Measurements from ENCODE around the gene SH2D3A.

The SH2D3A gene

DNA sequence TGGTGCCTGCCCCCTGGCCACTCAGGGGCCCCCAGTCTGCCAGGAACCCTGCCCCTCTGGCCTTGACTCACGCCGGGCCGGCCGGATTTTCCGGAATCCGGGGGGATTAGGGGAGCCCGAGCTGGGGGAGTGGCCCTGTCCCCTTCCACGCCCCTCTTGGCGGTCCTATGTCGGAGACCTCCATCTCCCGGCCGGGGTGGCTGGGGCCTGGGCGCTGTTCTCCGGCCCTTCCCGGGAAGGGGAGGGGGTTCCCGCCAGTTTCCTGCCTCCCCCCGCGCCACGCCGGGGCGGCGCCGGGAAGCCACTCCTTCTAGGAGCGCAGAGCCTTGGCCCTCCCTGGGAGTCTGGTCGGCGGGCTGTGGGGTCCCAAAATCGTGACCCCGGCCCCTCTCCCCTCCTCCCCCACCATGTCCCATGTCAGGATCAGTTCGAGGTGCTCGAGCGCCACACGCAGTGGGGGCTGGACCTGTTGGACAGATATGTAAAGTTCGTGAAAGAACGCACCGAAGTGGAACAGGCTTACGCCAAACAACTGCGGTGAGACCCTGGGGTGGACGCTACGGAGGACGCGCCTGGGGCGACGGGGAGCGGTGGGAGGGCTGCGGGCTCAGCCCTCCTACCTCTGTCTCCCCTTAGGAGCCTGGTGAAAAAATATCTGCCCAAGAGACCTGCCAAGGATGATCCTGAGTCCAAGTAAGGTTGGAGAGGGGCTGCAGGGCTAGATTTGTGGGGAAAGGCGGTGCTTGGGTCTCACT is 26.5 kb downstream of the SH2D3A start:
- DNase-seq (ENCODE audit: low read depth, low spot score) = no peak
- no peak overlapping the region for H3K4me3 ChIP-seq (ENCODE audit: low read length)

DNA sequence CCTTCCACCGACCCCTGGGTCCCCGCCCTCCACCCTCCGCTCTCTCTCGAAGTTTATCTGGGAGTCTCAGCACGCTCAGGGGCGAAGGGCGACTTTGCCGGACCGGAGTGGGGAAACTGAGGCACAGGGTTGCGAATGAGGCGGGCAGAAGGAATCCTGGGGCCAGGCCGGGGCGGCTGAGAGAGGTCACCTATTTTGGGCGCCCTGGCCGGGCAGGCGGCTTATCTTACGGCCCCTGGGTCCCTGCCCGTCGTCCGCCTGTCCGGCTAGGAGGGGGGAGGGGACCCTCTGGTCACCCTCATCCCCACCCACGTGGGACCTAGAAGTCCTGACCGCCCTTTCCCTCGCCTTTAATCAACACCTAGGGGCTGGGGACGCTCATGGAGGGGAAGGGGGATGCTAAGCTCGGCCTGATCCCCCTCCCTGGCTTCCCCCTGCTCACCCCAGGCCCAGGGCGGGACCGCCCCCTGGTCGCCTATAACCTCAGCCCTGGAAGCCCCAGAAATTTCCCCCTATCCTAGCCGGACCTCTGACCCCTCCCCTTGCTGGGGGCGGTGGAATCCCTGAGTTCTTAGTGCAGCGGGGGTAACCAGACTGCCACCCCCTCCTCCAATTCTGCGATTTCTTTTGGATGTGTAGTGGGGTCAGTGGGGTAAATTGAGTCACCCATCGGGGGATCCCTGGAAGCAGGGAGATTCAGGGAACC is 27.2 kb downstream of the SH2D3A start:
- H3K4me3 ChIP-seq (ENCODE audit: low read length) = peak overlapping the region; percentile 59
- no peak for DNase-seq (ENCODE audit: low read depth, low spot score)

- H3K4me3 ChIP-seq (ENCODE audit: low read length) = peak within 1 kb of the TSS; percentile 59
- peak; percentile 68 for DNase-seq (ENCODE audit: low read depth, low spot score)
These were observed 27.8 kb downstream of the SH2D3A start, which contains the start of gene TRIP10 for GRCh38 chr19:6739390-6739882. Gene TRIP10 (plus strand): TSS chr19:6739680. CDS start chr19:6739762, 82 bp downstream.

- no peak for DNase-seq (ENCODE audit: low read depth, low spot score)
- H3K4me3 ChIP-seq (ENCODE audit: low read length) = peak overlapping the region; percentile 46
These were observed 28.3 kb downstream of the SH2D3A start for GRCh38 chr19:6738787-6739389.

- DNase-seq (ENCODE audit: low read depth, low spot score) = peak; percentile 86
These were observed 29.1 kb downstream of the SH2D3A start for GRCh38 chr19:6737873-6738786.

DNA sequence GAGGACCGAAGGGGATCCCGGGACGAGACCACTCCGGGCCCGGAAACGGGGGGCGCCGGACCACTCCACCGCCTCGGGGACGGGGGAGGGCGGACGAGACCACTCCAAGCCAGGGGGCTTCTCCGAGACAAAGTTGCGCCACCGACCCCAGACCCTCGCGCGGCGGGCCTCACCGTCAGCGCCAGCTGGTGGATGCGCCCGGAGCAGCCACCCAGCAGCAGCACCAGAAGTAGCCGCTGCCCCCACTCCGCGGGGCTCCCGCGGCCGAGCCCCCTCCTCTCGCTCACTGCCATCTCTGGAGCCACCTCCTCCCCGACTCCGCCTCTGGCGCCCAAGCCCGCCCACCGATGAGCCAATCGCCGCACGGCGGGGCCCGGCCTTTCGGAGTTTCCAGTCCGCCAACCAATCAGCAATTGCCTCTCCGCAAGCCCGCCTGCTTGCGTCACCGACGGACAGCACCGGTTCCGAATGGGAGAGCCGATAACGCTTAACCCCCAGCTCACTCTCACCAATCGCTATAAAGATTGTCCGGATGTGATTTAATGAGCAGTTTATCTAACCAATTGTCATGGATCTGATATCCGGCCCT is 29.9 kb downstream of the SH2D3A start, which contains the start of gene GPR108:
Gene GPR108, minus strand, starts transcription at position 297 of the 589 bp plus-strand sequence. Its CDS starts 4 bp downstream, at position 293.
- peak within 1 kb of the TSS; percentile 91 for H3K4me3 ChIP-seq (ENCODE audit: low read length)
- peak; percentile 100 for DNase-seq (ENCODE audit: low read depth, low spot score)

More at GRCh38 chr19:6737873-6738786, 29.1 kb downstream of the SH2D3A start:
- peak overlapping the region; percentile 50 for H3K4me3 ChIP-seq (ENCODE audit: low read length)

DNA sequence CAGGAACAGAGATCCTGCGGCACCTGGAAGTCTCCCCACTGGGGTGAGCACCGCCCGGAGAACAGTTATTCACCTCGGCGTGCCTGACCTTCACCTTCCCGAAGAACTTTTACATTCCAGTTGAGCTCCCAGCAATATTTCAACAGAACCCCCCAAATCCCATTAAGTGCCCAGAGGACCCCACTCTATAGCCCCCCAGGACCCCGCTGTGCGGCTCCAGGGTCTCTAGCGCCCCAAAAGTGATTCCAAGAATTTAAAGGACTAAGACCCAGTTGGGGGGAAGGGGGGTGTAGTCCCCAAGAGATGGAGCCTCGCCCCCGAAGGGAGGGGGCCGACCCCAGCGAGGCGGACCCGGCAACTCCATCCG is 30.3 kb downstream of the SH2D3A start:
- H3K4me3 ChIP-seq (ENCODE audit: low read length) = peak overlapping the region; percentile 91
- DNase-seq (ENCODE audit: low read depth, low spot score) = no peak

- DNase-seq (ENCODE audit: low read depth, low spot score) = peak; percentile 66
- peak overlapping the region; percentile 91 for H3K4me3 ChIP-seq (ENCODE audit: low read length)
These were observed 30.9 kb downstream of the SH2D3A start for GRCh38 chr19:6736169-6736916.

GRCh38 chr19:6735181-6735911 is 31.9 kb downstream of the SH2D3A start:
- no peak overlapping the region for H3K4me3 ChIP-seq (ENCODE audit: low read length)
- DNase-seq (ENCODE audit: low read depth, low spot score) = no peak

GRCh38 chr19:6734096-6734696 is 33.0 kb downstream of the SH2D3A start:
- H3K4me3 ChIP-seq (ENCODE audit: low read length) = no peak overlapping the region
- no peak for DNase-seq (ENCODE audit: low read depth, low spot score)

DNA sequence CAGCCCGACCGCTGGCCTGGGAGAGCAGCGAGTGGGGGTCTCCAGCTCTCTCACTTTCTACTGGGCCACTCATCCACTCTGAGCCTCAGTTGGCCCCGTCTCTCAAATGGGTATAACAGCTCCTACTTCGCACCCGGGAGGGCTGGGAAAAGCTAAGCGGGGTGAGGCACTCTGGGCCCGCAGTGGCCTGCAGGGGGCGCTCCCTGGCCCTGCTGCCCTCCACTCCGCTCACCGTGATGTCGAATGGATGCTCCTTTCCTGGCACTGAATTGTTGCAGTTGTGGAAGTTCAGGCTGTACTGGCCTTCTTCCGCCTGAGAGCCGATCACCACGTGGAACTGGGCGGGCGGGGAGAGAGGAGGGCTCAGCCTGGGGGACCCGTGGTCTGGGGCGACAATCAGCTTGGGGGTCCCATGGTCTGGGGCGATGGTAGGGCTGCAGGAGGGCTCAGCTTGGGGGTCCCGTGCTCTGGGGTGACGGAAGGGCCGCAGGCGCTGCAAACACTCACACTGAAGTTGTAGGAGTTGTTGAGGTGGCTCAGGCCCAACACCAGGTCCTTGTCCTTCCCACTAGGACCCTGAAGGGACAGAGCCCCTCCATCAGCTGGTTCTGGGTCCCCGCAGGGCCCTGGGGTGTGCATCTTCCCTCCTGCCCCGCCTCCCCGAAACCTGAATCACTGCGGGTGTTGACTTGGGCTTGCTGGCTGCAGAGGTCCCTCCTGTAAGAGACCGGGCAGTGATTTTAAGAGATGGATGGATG is 33.7 kb downstream of the SH2D3A start:
- H3K4me3 ChIP-seq (ENCODE audit: low read length) = no peak overlapping the region
- DNase-seq (ENCODE audit: low read depth, low spot score) = no peak

- no peak for DNase-seq (ENCODE audit: low read depth, low spot score)
- no peak overlapping the region for H3K4me3 ChIP-seq (ENCODE audit: low read length)
These were observed 34.4 kb downstream of the SH2D3A start for GRCh38 chr19:6732803-6733337.

GRCh38 chr19:6731822-6732221 is 35.4 kb downstream of the SH2D3A start:
- DNase-seq (ENCODE audit: low read depth, low spot score) = no peak
- no peak overlapping the region for H3K4me3 ChIP-seq (ENCODE audit: low read length)

GRCh38 chr19:6730941-6731670 is 36.1 kb downstream of the SH2D3A start:
- H3K4me3 ChIP-seq (ENCODE audit: low read length) = no peak overlapping the region
- no peak for DNase-seq (ENCODE audit: low read depth, low spot score)

DNA sequence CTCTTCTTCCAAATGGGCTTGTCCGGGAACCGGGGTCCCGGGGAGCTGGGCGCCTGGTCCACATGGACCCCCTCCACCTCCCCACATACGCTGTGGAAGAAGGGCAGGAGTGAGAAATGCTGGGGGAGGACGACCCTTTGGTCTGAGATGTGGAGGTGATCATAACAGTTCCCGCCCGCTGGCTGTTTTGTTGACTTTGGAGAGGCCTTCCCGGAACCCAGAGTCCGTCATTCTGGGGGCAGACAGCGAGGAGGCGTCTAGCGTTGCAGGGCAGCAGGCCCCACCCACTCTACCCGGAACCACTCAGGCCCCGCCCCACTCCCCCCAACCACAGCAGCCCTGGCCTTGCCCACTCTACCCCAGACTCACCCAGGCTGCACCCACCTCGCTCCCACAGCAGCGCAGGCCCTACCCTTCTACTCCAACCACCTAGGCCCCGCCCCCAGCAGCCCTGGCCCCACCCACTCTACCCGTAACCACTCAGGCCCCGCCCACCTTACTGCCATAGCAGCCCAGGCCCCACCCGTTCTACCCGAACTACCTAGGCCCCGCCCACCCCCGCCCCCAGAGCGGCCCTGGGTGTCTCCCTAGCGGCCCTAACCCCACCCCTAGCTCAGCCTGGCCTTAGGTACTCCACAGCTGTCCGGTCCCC is 37.0 kb downstream of the SH2D3A start:
- H3K4me3 ChIP-seq (ENCODE audit: low read length) = no peak overlapping the region
- DNase-seq (ENCODE audit: low read depth, low spot score) = no peak

All from Jurkat, Clone E6-1 (cell line).